ENCODE measurements around the gene MTCH1. TPM values are rescaled to one million over a fixed set of nuclear protein-coding genes. Genes with fewer than 3 reads are reported as not detected.
A peak's percentile ranks its signal among the peaks of the same experiment; 100 is the strongest.

The MTCH1 gene
- total RNA-seq, 1 donor from 2014 or later: 120 TPM

- peaks cover 3% of the 10 kb centered on the region for H3K36me3 Mint-ChIP-seq (ENCODE audit: low read depth)
- no peaks in the 10 kb centered on the region for H3K9me3 Mint-ChIP-seq
- intact Hi-C loops (cut with micrococcal nuclease): no loop called here
- H3K27ac Mint-ChIP-seq: peak overlapping the region; percentile 75
- no peaks in the 10 kb centered on the region for H3K27me3 Mint-ChIP-seq (ENCODE audit: insufficient read depth)
- H3K4me1 Mint-ChIP-seq (ENCODE audit: low read depth): peaks cover 83% of the 10 kb centered on the region
- no peak for DNase-seq (ENCODE audit: low spot score)
- no peak overlapping the region for H3K4me3 Mint-ChIP-seq
Measured at GRCh38 chr6:37022135-37022863, 36.3 kb upstream of the MTCH1 start.

- Mint-ChIP-seq H3K27me3 (ENCODE audit: insufficient read depth) (no peaks in the 10 kb centered on the region), H3K27ac (peak overlapping the region; percentile 70), H3K9me3 (no peaks in the 10 kb centered on the region), H3K36me3 (ENCODE audit: low read depth) (peaks cover 3% of the 10 kb centered on the region), H3K4me1 (ENCODE audit: low read depth) (peaks cover 87% of the 10 kb centered on the region), H3K4me3 (no peak overlapping the region)
- intact Hi-C loops (cut with micrococcal nuclease): no loop called here
- peak; percentile 74 for DNase-seq (ENCODE audit: low spot score)
Measured at GRCh38 chr6:37021356-37022129, 35.5 kb upstream of the MTCH1 start.

- DNase-seq (ENCODE audit: low spot score): no peak
- peaks cover 3% of the 10 kb centered on the region for H3K36me3 Mint-ChIP-seq (ENCODE audit: low read depth)
- no peaks in the 10 kb centered on the region for H3K9me3 Mint-ChIP-seq
- H3K4me3 Mint-ChIP-seq: no peak overlapping the region
- no peaks in the 10 kb centered on the region for H3K27me3 Mint-ChIP-seq (ENCODE audit: insufficient read depth)
- intact Hi-C loops (cut with micrococcal nuclease): no loop called here
- H3K27ac Mint-ChIP-seq: peak overlapping the region; percentile 3
- H3K4me1 Mint-ChIP-seq (ENCODE audit: low read depth): peaks cover 80% of the 10 kb centered on the region
Measured at GRCh38 chr6:37020812-37021211, 34.8 kb upstream of the MTCH1 start.

- H3K27ac Mint-ChIP-seq: peak overlapping the region; percentile 27
- intact Hi-C loops (cut with micrococcal nuclease): no loop called here
- no peak for DNase-seq (ENCODE audit: low spot score)
- peaks cover 3% of the 10 kb centered on the region for H3K36me3 Mint-ChIP-seq (ENCODE audit: low read depth)
- H3K4me1 Mint-ChIP-seq (ENCODE audit: low read depth): peaks cover 76% of the 10 kb centered on the region
- no peak overlapping the region for H3K4me3 Mint-ChIP-seq
- no peaks in the 10 kb centered on the region for H3K9me3 Mint-ChIP-seq
- H3K27me3 Mint-ChIP-seq (ENCODE audit: insufficient read depth): no peaks in the 10 kb centered on the region
Measured at GRCh38 chr6:37020381-37020780, 34.4 kb upstream of the MTCH1 start.

- Mint-ChIP-seq H3K4me1 (ENCODE audit: low read depth) (peaks cover 64% of the 10 kb centered on the region), H3K27ac (peak overlapping the region; percentile 41), H3K27me3 (ENCODE audit: insufficient read depth) (no peaks in the 10 kb centered on the region)
Measured at GRCh38 chr6:37019065-37019450, 33.1 kb upstream of the MTCH1 start.

GRCh38 chr6:37018198-37019064, 32.4 kb upstream of the MTCH1 start:
- Mint-ChIP-seq H3K4me3 (no peak overlapping the region), H3K36me3 (ENCODE audit: low read depth) (peaks cover 3% of the 10 kb centered on the region), H3K27me3 (ENCODE audit: insufficient read depth) (no peaks in the 10 kb centered on the region), H3K9me3 (no peaks in the 10 kb centered on the region), H3K4me1 (ENCODE audit: low read depth) (peaks cover 58% of the 10 kb centered on the region), H3K27ac (peak overlapping the region; percentile 56)
- DNase-seq (ENCODE audit: low spot score): peak; percentile 84
- intact Hi-C loops (cut with micrococcal nuclease): loop anchor here (1.0 to 10.0 kb wide), 13 partner anchors 32 to 416 kb away; partner anchors contain the start of genes C6orf89, CMTR1, MTCH1 and PPIL1

More at GRCh38 chr6:37019065-37019450, 33.1 kb upstream of the MTCH1 start:
- intact Hi-C loops (cut with micrococcal nuclease): loop anchor here (10.0 kb wide), 1 partner anchor 416 kb away; the partner anchor contains the start of gene CMTR1
- Mint-ChIP-seq H3K9me3 (no peaks in the 10 kb centered on the region), H3K4me3 (no peak overlapping the region), H3K36me3 (ENCODE audit: low read depth) (peaks cover 3% of the 10 kb centered on the region)
- DNase-seq (ENCODE audit: low spot score): no peak

GRCh38 chr6:37017606-37018197, 31.7 kb upstream of the MTCH1 start:
- Mint-ChIP-seq H3K4me3 (no peak overlapping the region), H3K27me3 (ENCODE audit: insufficient read depth) (no peaks in the 10 kb centered on the region), H3K9me3 (no peaks in the 10 kb centered on the region), H3K36me3 (ENCODE audit: low read depth) (no peaks in the 10 kb centered on the region), H3K4me1 (ENCODE audit: low read depth) (peaks cover 50% of the 10 kb centered on the region), H3K27ac (peak overlapping the region; percentile 56)
- intact Hi-C loops (cut with micrococcal nuclease): loop anchor here (1.0 to 10.0 kb wide), 13 partner anchors 31 to 417 kb away; partner anchors contain the start of genes C6orf89, CMTR1, MTCH1 and PPIL1
- DNase-seq (ENCODE audit: low spot score): no peak

GRCh38 chr6:37016995-37017394, 31.0 kb upstream of the MTCH1 start:
- DNase-seq (ENCODE audit: low spot score): no peak
- Mint-ChIP-seq H3K9me3 (no peaks in the 10 kb centered on the region), H3K4me1 (ENCODE audit: low read depth) (peaks cover 43% of the 10 kb centered on the region), H3K27ac (peak overlapping the region; percentile 55), H3K4me3 (no peak overlapping the region), H3K36me3 (ENCODE audit: low read depth) (no peaks in the 10 kb centered on the region), H3K27me3 (ENCODE audit: insufficient read depth) (no peaks in the 10 kb centered on the region)
- intact Hi-C loops (cut with micrococcal nuclease): loop anchor here (10.0 kb wide), 1 partner anchor 418 kb away; the partner anchor contains the start of gene CMTR1

- H3K27me3 Mint-ChIP-seq (ENCODE audit: insufficient read depth): no peaks in the 10 kb centered on the region
- no peak for DNase-seq (ENCODE audit: low spot score)
- peaks cover 29% of the 10 kb centered on the region for H3K4me1 Mint-ChIP-seq (ENCODE audit: low read depth)
- no peaks in the 10 kb centered on the region for H3K36me3 Mint-ChIP-seq (ENCODE audit: low read depth)
- intact Hi-C loops (cut with micrococcal nuclease): loop anchor here (10.0 kb wide), 1 partner anchor 419 kb away; the partner anchor contains the start of gene CMTR1
- H3K9me3 Mint-ChIP-seq: no peaks in the 10 kb centered on the region
- H3K4me3 Mint-ChIP-seq: no peak overlapping the region
- no peak overlapping the region for H3K27ac Mint-ChIP-seq
Measured at GRCh38 chr6:37015532-37015931, 29.5 kb upstream of the MTCH1 start.

GRCh38 chr6:37014667-37015066, 28.7 kb upstream of the MTCH1 start:
- Mint-ChIP-seq H3K4me3 (no peak overlapping the region), H3K4me1 (ENCODE audit: low read depth) (peaks cover 25% of the 10 kb centered on the region), H3K36me3 (ENCODE audit: low read depth) (no peaks in the 10 kb centered on the region), H3K27ac (no peak overlapping the region), H3K9me3 (no peaks in the 10 kb centered on the region), H3K27me3 (ENCODE audit: insufficient read depth) (no peaks in the 10 kb centered on the region)
- intact Hi-C loops (cut with micrococcal nuclease): loop anchor here (10.0 kb wide), 1 partner anchor 420 kb away; the partner anchor contains the start of gene CMTR1
- no peak for DNase-seq (ENCODE audit: low spot score)

- Mint-ChIP-seq H3K4me3 (no peak overlapping the region), H3K36me3 (ENCODE audit: low read depth) (no peaks in the 10 kb centered on the region), H3K27me3 (ENCODE audit: insufficient read depth) (no peaks in the 10 kb centered on the region), H3K9me3 (no peaks in the 10 kb centered on the region), H3K4me1 (ENCODE audit: low read depth) (peaks cover 17% of the 10 kb centered on the region), H3K27ac (no peak overlapping the region)
- no peak for DNase-seq (ENCODE audit: low spot score)
- intact Hi-C loops (cut with micrococcal nuclease): loop anchor here (10.0 kb wide), 1 partner anchor 421 kb away; the partner anchor contains the start of gene CMTR1
Measured at GRCh38 chr6:37013516-37014491, 27.8 kb upstream of the MTCH1 start.

All from activated T-helper 1 cell treated with anti-CD3 and anti-CD28 coated beads, Interleukin-12 subunit alpha, Interleukin-12 subunit beta, Interleukin-2, Interleukin-4 antibody, amounts not matched to agents 30 ng/mL and 10 ng/mL and 1 ng/mL, durations not matched to agents 14 hours and 24 hours and 36 hours (primary cell).